SK-N-SH treated with all-trans-retinoic acid at 6 μM for 48 hours (cell line): ENCODE measurements around the gene NBEA.

Experiments used
- ARNTL ChIP-seq: fragments of 450-650 bp; formaldehyde crosslinking; IDR thresholded peaks from 2 replicates; pipeline ENCODE4 v1.5.0; 2020; ENCODE audit warnings: low read depth, mild to moderate bottlenecking, moderate library complexity, borderline replicate concordance
- CSDC2 ChIP-seq: fragments of 250-450 bp; sonication (Bioruptor Pico); IDR thresholded peaks from 2 replicates; pipeline ENCODE4 v1.5.0; 2020; ENCODE audit warnings: mild to moderate bottlenecking, moderate library complexity
- GLIS3 ChIP-seq: fragments of 250-450 bp; sonication (Bioruptor Pico); IDR thresholded peaks from 2 replicates; pipeline ENCODE4 v1.5.0; 2020; ENCODE audit warnings: mild to moderate bottlenecking, moderate library complexity
- ISL1 ChIP-seq: fragments of 250-450 bp; sonication (Bioruptor Pico); IDR thresholded peaks from 2 replicates; pipeline ENCODE4 v2.1.2; 2022; ENCODE audit warnings: mild to moderate bottlenecking, moderate library complexity
- OSR1 ChIP-seq: fragments of 250-450 bp; sonication (Bioruptor Pico); IDR thresholded peaks from 2 replicates; pipeline ENCODE4 v1.8.0; 2022; ENCODE audit warnings: moderate library complexity, mild to moderate bottlenecking, inconsistent platforms
- RARB ChIP-seq: fragments of 250-450 bp; sonication (Bioruptor Pico); IDR thresholded peaks from 2 replicates; pipeline ENCODE4 v1.8.0; 2021; ENCODE audit warnings: mild to moderate bottlenecking, moderate library complexity
- SNAI2 ChIP-seq: fragments of 250-450 bp; sonication (Bioruptor Pico); IDR thresholded peaks from 2 replicates; pipeline ENCODE4 v1.5.0; 2020; ENCODE audit warnings: mild to moderate bottlenecking, moderate library complexity
- TOX ChIP-seq: fragments of 250-450 bp; sonication (Bioruptor Pico); IDR thresholded peaks from 2 replicates; pipeline ENCODE4 v1.8.0; 2021; ENCODE audit warnings: mild to moderate bottlenecking, moderate library complexity, borderline replicate concordance
- ZFP3 ChIP-seq: fragments of 250-450 bp; sonication (Bioruptor Pico); IDR thresholded peaks from 2 replicates; pipeline ENCODE4 v1.5.0; 2020; ENCODE audit warnings: mild to moderate bottlenecking, moderate library complexity
- ZNF565 ChIP-seq: fragments of 450-650 bp; formaldehyde crosslinking; conservative IDR thresholded peaks from 2 replicates; pipeline ENCODE4 v1.5.0; 2020; ENCODE audit warnings: low read depth, mild to moderate bottlenecking, moderate library complexity
- TF ChIP-seq, protein P1 (sequence below): fragments of 250-450 bp; sonication (Bioruptor Pico); IDR thresholded peaks from 2 replicates; pipeline ENCODE4 v1.8.0; 2020; ENCODE audit warnings: mild to moderate bottlenecking, moderate library complexity, borderline replicate concordance
- TF ChIP-seq, protein P2 (sequence below): fragments of 250-450 bp; sonication (Bioruptor Pico); IDR thresholded peaks from 2 replicates; pipeline ENCODE4 v1.5.0; 2020; ENCODE audit warnings: mild to moderate bottlenecking, moderate library complexity
- TF ChIP-seq, protein P3 (sequence below): fragments of 250-450 bp; sonication (Bioruptor Pico); IDR thresholded peaks from 2 replicates; pipeline ENCODE4 v1.5.1; 2020; ENCODE audit warnings: low read depth, mild to moderate bottlenecking, moderate library complexity

DNA sequence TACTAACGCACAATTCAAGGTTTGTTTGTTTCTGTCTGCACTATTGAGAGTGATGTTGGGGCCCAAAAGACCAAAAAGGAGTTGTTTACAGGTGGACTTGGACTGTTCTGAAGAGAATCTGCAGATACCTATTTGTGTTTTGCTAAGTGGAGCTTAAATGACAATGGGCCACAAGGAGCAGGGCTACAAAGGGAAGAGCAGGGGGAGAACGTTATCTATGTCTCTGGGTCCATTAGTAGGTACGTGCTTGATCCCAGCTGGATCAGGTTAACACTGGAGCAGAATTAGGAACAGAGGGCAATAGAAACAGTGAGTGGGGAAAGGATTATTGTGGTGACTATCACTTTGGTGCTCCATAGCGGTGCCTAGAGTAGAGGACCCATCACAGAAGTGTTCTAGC, 22.5 kb downstream of the NBEA start:
- no peak for TF ChIP-seq OSR1 (CRISPR knock-in tag)
- no peak for TF ChIP-seq ZNF565 (CRISPR knock-in tag)
- TF ChIP-seq RARB: no peak
- no peak for TF ChIP-seq TOX (CRISPR knock-in tag)
- TF ChIP-seq, protein P1, sequence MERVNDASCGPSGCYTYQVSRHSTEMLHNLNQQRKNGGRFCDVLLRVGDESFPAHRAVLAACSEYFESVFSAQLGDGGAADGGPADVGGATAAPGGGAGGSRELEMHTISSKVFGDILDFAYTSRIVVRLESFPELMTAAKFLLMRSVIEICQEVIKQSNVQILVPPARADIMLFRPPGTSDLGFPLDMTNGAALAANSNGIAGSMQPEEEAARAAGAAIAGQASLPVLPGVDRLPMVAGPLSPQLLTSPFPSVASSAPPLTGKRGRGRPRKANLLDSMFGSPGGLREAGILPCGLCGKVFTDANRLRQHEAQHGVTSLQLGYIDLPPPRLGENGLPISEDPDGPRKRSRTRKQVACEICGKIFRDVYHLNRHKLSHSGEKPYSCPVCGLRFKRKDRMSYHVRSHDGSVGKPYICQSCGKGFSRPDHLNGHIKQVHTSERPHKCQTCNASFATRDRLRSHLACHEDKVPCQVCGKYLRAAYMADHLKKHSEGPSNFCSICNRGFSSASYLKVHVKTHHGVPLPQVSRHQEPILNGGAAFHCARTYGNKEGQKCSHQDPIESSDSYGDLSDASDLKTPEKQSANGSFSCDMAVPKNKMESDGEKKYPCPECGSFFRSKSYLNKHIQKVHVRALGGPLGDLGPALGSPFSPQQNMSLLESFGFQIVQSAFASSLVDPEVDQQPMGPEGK: no peak
- TF ChIP-seq ARNTL (CRISPR knock-in tag): no peak
- TF ChIP-seq, protein P2, sequence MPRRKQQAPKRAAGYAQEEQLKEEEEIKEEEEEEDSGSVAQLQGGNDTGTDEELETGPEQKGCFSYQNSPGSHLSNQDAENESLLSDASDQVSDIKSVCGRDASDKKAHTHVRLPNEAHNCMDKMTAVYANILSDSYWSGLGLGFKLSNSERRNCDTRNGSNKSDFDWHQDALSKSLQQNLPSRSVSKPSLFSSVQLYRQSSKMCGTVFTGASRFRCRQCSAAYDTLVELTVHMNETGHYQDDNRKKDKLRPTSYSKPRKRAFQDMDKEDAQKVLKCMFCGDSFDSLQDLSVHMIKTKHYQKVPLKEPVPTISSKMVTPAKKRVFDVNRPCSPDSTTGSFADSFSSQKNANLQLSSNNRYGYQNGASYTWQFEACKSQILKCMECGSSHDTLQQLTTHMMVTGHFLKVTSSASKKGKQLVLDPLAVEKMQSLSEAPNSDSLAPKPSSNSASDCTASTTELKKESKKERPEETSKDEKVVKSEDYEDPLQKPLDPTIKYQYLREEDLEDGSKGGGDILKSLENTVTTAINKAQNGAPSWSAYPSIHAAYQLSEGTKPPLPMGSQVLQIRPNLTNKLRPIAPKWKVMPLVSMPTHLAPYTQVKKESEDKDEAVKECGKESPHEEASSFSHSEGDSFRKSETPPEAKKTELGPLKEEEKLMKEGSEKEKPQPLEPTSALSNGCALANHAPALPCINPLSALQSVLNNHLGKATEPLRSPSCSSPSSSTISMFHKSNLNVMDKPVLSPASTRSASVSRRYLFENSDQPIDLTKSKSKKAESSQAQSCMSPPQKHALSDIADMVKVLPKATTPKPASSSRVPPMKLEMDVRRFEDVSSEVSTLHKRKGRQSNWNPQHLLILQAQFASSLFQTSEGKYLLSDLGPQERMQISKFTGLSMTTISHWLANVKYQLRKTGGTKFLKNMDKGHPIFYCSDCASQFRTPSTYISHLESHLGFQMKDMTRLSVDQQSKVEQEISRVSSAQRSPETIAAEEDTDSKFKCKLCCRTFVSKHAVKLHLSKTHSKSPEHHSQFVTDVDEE: no peak
- TF ChIP-seq ISL1 (CRISPR knock-in tag): no peak
- no peak for TF ChIP-seq ZFP3
- TF ChIP-seq GLIS3 (CRISPR knock-in tag): no peak
- TF ChIP-seq, protein P3, sequence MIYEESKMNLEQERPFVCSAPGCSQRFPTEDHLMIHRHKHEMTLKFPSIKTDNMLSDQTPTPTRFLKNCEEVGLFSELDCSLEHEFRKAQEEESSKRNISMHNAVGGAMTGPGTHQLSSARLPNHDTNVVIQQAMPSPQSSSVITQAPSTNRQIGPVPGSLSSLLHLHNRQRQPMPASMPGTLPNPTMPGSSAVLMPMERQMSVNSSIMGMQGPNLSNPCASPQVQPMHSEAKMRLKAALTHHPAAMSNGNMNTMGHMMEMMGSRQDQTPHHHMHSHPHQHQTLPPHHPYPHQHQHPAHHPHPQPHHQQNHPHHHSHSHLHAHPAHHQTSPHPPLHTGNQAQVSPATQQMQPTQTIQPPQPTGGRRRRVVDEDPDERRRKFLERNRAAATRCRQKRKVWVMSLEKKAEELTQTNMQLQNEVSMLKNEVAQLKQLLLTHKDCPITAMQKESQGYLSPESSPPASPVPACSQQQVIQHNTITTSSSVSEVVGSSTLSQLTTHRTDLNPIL (CRISPR knock-in tag): no peak
- no peak for TF ChIP-seq CSDC2 (CRISPR knock-in tag)
- no peak for TF ChIP-seq SNAI2 (CRISPR knock-in tag)
